Testis (tissue), 3 donors: ENCODE measurements around the gene MKX. TPM values are rescaled to one million over a fixed set of nuclear protein-coding genes. Genes with fewer than 3 reads are reported as not detected.

ENCODE experiments used
- DNase-seq: peaks from one replicate; pipeline ENCODE4 v3.0.0-alpha.2; 2019
- H3K27ac ChIP-seq, 2 donors: fragments of 200-600 bp; sonication (generic); one replicate each; pipeline ENCODE4 v1.5.1; 2019
- H3K27me3 ChIP-seq: fragments of 200-600 bp; sonication (generic); one replicate; pipeline ENCODE4 v1.5.1; 2019
- H3K36me3 ChIP-seq: fragments of 200-600 bp; sonication (generic); one replicate; pipeline ENCODE4 v1.5.1; 2017; ENCODE audit warnings: low read depth; ENCODE audit errors: missing control alignments
- H3K4me1 ChIP-seq: fragments of 200-600 bp; sonication (generic); one replicate; pipeline ENCODE4 v1.5.1; 2019
- H3K4me3 ChIP-seq, 2 donors: fragments of 200-600 bp; sonication (generic); one replicate each; pipeline ENCODE4 v1.5.1; 2017 to 2019
- H3K9me3 ChIP-seq: fragments of 200-600 bp; sonication (generic); one replicate; pipeline ENCODE4 v1.5.1; 2017
- POLR2A ChIP-seq: fragments of 450-650 bp; IDR thresholded peaks from one replicate; pipeline ENCODE4 v1.6.1; 2017; ENCODE audit warnings: antibody characterized with exemption, mild to moderate bottlenecking, moderate library complexity
- WGBS, 2 donors: methylation state at CpG; one replicate each; pipeline ENCODE4 v1.1.5; 2018; 5-methylcytosine and 5-hydroxymethylcytosine counted together
- intact Hi-C: fragments of 100-400 bp; cut with DNase I; formaldehyde crosslinking; loops from one replicate; pipeline ENCODE4 v1.15.1; 2023; ENCODE audit warnings: low total_unique reads
- polyA plus RNA-seq: library from polyadenylated mRNA; stranded (reverse); fragments of 350-450 nt; fragmentation: Illumina TruSeq; extraction: RNeasy Lipid Tissue Mini Kit (QIAGEN cat#74804); gene quantifications from one replicate; pipeline ENCODE4 v1.2.3, GENCODE V29; 2014; ENCODE audit warnings: low read depth, low replicate concordance; ENCODE audit not compliant: insufficient read depth
- total RNA-seq, 2 donors: library from RNA; depleted of rRNA; stranded (reverse); fragments of >200 nt; gene quantifications; one replicate each; pipeline ENCODE4 v1.2.3, GENCODE V29; 2016
- TF ChIP-seq, protein P1 (sequence below), 3 experiments: fragments of 450-650 bp in 2 of 3; fragments of 200-600 bp in 1 of 3; sonication (generic) in 1 of 3; IDR thresholded peaks; one replicate each; pipeline ENCODE4 v1.5.1; 2016 to 2019; ENCODE audit warnings: antibody characterized with exemption in 3 of 3, mild to moderate bottlenecking in 2 of 3, moderate library complexity in 1 of 3

MKX gene
- total and polyA plus RNA-seq, 3 donors from 2014 or later = 1.1 to 4.2 (median 1.7) TPM

DNA sequence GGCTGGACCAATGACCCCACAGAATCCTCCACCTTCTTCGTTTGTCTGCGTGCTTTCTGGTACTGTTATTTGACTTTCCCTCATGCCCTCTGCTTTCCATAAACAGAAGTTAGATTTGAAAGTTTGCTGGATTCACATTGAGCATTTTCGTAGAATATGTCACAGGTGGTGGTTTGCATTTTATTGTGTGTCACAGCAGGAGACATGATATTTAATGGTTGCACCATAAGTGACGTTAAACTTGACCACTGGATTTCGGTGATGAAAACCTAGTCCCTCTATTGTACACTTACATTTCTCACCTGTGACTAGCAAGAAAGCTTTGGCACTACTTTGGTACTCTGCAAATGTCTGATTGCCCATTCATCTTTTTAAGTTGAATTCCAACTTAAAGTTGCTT, 15.2 kb upstream of the MKX start:
- intact Hi-C loops = no loop called here
- TF ChIP-seq POLR2A = no peak
- TF ChIP-seq, protein P1, sequence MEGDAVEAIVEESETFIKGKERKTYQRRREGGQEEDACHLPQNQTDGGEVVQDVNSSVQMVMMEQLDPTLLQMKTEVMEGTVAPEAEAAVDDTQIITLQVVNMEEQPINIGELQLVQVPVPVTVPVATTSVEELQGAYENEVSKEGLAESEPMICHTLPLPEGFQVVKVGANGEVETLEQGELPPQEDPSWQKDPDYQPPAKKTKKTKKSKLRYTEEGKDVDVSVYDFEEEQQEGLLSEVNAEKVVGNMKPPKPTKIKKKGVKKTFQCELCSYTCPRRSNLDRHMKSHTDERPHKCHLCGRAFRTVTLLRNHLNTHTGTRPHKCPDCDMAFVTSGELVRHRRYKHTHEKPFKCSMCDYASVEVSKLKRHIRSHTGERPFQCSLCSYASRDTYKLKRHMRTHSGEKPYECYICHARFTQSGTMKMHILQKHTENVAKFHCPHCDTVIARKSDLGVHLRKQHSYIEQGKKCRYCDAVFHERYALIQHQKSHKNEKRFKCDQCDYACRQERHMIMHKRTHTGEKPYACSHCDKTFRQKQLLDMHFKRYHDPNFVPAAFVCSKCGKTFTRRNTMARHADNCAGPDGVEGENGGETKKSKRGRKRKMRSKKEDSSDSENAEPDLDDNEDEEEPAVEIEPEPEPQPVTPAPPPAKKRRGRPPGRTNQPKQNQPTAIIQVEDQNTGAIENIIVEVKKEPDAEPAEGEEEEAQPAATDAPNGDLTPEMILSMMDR (IDR thresholded peaks at IDR 0.05) = no peak
- Histone ChIP-seq H3K4me1 (no peaks in the 10 kb centered on the region), H3K27ac (no peak overlapping the region), H3K4me3 (no peak overlapping the region), H3K9me3 (no peaks in the 10 kb centered on the region), H3K36me3 (no peaks in the 10 kb centered on the region), H3K27me3 (no peaks in the 10 kb centered on the region)
- no peak for DNase-seq
- WGBS, 2 donors = 97% methylated on average over 5 of the region's 5 CpGs

DNA sequence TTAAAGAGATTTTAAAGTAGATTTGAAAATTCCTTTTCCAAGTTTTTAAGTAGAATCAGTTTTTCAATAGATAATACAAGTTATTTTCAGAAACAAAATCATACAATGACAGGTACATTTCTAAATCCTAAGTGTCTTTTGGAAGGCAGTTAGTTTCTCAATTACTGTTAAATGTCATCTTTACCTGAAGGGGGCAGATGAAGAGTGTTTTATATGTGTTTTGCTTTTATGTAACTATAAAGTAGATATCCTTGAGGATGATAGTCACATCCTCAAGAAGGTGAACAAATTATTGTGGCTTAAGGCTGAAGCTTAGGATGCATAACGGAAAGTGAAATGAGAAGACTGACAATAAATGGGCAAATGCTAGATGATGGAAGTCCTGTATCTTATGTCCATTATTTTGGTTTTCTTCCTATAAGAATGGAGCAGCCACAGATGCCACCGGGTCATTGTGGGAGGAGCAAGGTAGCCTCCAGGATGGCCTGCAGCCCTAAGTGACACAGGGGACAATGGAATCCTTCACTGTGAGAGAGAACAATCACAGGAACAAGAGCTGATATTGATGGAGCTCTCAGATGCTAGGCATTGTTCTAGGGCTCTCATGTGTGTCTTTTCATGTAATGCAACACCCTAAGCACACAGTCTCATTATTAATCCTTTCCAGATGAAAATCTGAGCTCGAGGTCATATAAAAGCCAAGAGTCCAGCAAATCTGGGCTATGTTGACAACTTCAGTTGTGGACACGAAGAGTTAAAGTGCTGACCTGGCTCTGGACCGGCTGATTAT, 14.1 kb upstream of the MKX start:
- no peaks in the 10 kb centered on the region for H3K9me3 ChIP-seq
- DNase-seq = no peak
- no peak for TF ChIP-seq POLR2A
- TF ChIP-seq, protein P1 (IDR thresholded peaks at IDR 0.05) = no peak

DNA sequence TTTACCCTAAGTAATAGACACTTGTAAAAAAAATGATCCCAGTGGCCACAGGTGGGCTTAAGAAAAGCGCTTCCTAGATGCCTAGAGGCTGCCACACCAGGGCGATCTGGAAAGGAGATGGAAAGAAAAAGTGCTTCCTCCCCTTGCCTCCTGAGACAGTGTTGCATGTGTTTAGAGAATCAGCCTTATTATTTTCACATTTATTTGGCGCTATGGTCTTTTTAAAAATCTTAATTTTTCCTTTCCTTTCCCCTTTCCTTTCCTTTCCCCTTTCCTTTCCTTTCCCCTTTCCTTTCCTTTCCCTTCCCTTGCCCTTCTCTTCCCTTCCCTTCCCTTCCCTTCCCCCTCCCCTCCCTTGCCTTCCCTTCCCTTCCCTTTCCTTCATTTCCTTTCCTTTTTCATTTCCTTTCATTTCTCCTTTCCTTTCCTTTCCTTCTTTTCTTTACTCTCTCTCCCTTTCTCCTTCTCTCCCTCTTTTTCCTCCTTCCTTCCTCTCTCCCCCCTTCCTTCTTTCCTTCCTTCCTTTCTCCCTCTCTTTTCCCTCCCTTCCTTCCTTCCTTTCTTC, 7.1 kb upstream of the MKX start:
- no peaks in the 10 kb centered on the region for H3K27me3 ChIP-seq
- WGBS, 2 donors = 76 to 84% methylated on average over 3 of the region's 3 CpGs
- no peaks in the 10 kb centered on the region for H3K36me3 ChIP-seq
- H3K9me3 ChIP-seq = no peaks in the 10 kb centered on the region
- TF ChIP-seq, protein P1 (IDR thresholded peaks at IDR 0.05) = no peak
- TF ChIP-seq POLR2A = no peak
- no peak for DNase-seq
- intact Hi-C loops = no loop called here
- H3K27ac ChIP-seq = no peak overlapping the region
- no peak overlapping the region for H3K4me3 ChIP-seq
- H3K4me1 ChIP-seq = no peaks in the 10 kb centered on the region

More for the DNA sequence above, 14.1 kb upstream of the MKX start:
- Histone ChIP-seq H3K36me3 (no peaks in the 10 kb centered on the region), H3K4me3 (no peak overlapping the region), H3K27me3 (no peaks in the 10 kb centered on the region), H3K27ac (no peak overlapping the region), H3K4me1 (no peaks in the 10 kb centered on the region)
- intact Hi-C loops = no loop called here
- 82 to 86% methylated on average over 5 of the region's 5 CpGs for WGBS, 2 donors

DNA sequence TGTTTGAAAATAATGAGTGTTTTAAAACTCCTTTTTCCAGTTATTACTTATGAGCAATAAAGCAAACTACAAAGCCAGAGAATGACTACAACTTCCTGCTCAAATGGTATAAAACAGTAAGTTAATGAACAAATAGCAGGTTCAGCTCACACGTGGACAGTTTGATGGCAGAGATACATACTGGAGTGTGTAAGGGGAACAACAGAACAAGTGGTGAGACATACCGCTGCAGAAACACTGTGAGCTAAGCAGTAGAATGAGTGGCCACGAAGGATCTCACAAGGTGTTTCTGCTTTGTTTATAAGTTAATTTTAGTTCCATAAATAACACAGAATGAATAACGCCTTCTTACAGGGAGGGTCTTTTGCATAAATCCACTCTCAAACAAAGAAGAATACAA, 3.0 kb upstream of the MKX start:
- no peaks in the 10 kb centered on the region for H3K36me3 ChIP-seq
- intact Hi-C loops = no loop called here
- H3K27ac ChIP-seq = no peak overlapping the region
- no peak overlapping the region for H3K4me3 ChIP-seq
- TF ChIP-seq, protein P1 (IDR thresholded peaks at IDR 0.05) = no peak
- TF ChIP-seq POLR2A = no peak
- 48 to 59% methylated on average over 4 of the region's 4 CpGs for WGBS, 2 donors
- no peaks in the 10 kb centered on the region for H3K27me3 ChIP-seq
- no peak for DNase-seq
- H3K4me1 ChIP-seq = peaks cover 25% of the 10 kb centered on the region
- no peaks in the 10 kb centered on the region for H3K9me3 ChIP-seq
